ENCODE results near the gene DNAH9. TPM values are rescaled to one million over a fixed set of nuclear protein-coding genes. Genes with fewer than 3 reads are reported as not detected.

Gene DNAH9
- total RNA-seq, 1 donor = under 0.01 TPM

DNA sequence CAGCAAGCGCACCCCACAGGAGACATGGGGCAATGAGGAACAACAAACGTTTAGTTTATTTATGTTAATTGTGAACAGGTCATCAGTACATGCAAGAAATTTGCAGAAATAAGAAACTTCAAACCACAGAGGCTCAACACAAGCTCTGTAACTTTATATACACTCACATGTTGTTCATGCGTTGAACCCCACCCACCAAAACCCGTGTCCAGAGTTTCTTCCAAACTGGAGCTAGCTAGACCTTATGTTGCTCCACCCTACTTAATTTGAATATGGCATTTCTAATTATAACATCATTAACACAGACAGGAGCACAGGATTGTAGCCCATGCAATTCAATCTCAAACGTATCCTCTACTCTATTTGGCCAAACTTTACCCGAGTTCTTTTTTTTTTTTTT, 206.9 kb downstream of the DNAH9 start:
- Histone ChIP-seq H3K9me3 (ENCODE audit: low read depth, low read length) (no peaks in the 10 kb centered on the region), H3K27me3 (ENCODE audit: insufficient read depth, low read length) (no peaks in the 10 kb centered on the region), H3K4me1 (ENCODE audit: insufficient read depth, low read length) (no peaks in the 10 kb centered on the region), H3K4me3 (ENCODE audit: low read length) (no peak overlapping the region)

DNA sequence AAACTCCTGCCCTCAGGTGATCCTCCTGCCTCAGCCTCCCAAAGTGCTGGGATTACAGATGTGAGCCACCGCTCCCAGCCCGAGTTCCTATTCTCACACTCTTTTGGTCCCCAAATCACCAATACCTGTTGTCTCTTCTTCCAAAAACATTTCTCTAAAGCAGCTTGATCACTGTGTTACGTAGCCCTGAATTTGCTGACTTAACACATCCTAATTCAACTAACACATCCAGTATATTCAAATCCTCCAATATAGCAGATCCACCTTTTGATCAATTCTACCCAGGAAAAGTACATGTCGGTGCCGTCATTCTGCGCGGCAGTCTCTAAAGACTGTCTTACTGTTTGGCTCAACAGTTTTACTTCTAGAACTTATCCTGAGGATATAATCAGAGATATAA, 207.7 kb downstream of the DNAH9 start:
- H3K9me3 ChIP-seq (ENCODE audit: low read depth, low read length) = no peaks in the 10 kb centered on the region
- H3K4me1 ChIP-seq (ENCODE audit: insufficient read depth, low read length) = no peaks in the 10 kb centered on the region
- H3K27me3 ChIP-seq (ENCODE audit: insufficient read depth, low read length) = no peaks in the 10 kb centered on the region
- H3K4me3 ChIP-seq (ENCODE audit: low read length) = no peak overlapping the region

GRCh38 chr17:11807606-11808005, 209.3 kb downstream of the DNAH9 start:
- H3K27me3 ChIP-seq (ENCODE audit: insufficient read depth, low read length) = no peaks in the 10 kb centered on the region
- H3K4me3 ChIP-seq (ENCODE audit: low read length) = no peak overlapping the region
- no peaks in the 10 kb centered on the region for H3K4me1 ChIP-seq (ENCODE audit: insufficient read depth, low read length)
- no peaks in the 10 kb centered on the region for H3K9me3 ChIP-seq (ENCODE audit: low read depth, low read length)

- Histone ChIP-seq H3K4me1 (ENCODE audit: insufficient read depth, low read length) (no peaks in the 10 kb centered on the region), H3K9me3 (ENCODE audit: low read depth, low read length) (no peaks in the 10 kb centered on the region), H3K27me3 (ENCODE audit: insufficient read depth, low read length) (no peaks in the 10 kb centered on the region), H3K4me3 (ENCODE audit: low read length) (no peak overlapping the region)
Measured at GRCh38 chr17:11813278-11813677, 215.0 kb downstream of the DNAH9 start.

DNA sequence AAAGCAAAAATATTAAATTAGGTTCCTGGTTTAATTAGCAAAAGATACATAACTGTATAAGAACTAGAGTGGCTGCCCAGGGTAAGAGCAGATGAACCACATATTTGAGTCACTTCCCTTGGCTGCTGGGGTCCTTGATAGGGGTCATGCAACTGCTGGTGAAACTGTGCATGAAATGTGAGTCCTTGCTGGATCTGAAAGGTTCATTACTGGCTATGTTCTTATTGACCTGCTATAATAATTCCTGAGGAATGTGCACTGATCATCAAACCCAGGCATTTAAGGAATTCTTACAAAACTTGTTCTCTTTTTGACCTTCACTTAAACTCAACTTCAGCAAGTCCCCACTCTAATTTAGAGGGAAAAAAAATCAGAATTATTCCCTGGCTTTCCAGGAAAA, 215.6 kb downstream of the DNAH9 start:
- Histone ChIP-seq H3K9me3 (ENCODE audit: low read depth, low read length) (no peaks in the 10 kb centered on the region), H3K27me3 (ENCODE audit: insufficient read depth, low read length) (no peaks in the 10 kb centered on the region), H3K4me1 (ENCODE audit: insufficient read depth, low read length) (no peaks in the 10 kb centered on the region), H3K4me3 (ENCODE audit: low read length) (no peak overlapping the region)

- H3K27me3 ChIP-seq (ENCODE audit: insufficient read depth, low read length) = no peaks in the 10 kb centered on the region
- no peaks in the 10 kb centered on the region for H3K4me1 ChIP-seq (ENCODE audit: insufficient read depth, low read length)
- no peak overlapping the region for H3K4me3 ChIP-seq (ENCODE audit: low read length)
- no peaks in the 10 kb centered on the region for H3K9me3 ChIP-seq (ENCODE audit: low read depth, low read length)
Measured at GRCh38 chr17:11814655-11815262, 216.5 kb downstream of the DNAH9 start.

DNA sequence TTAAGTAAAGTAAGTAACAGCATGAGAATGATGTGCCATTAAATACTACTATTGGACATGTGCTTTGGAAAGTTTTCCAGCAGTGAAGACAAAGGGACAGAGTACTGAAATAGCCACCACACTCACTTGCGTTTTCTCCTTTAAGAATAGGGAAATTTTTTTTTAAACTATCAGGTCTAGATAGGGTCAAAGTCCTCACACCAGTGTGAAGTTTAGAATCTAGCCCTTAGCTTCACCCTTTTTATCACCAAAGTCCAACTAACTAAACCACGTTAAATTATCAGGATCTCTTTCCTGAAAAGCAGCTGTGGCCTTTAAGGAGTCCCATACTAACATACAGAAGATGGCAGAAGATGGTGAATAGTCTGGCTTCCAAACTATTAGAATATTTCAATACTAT, 218.1 kb downstream of the DNAH9 start:
- no peak overlapping the region for H3K4me3 ChIP-seq (ENCODE audit: low read length)
- no peaks in the 10 kb centered on the region for H3K27me3 ChIP-seq (ENCODE audit: insufficient read depth, low read length)
- H3K4me1 ChIP-seq (ENCODE audit: insufficient read depth, low read length) = no peaks in the 10 kb centered on the region
- H3K9me3 ChIP-seq (ENCODE audit: low read depth, low read length) = no peaks in the 10 kb centered on the region

DNA sequence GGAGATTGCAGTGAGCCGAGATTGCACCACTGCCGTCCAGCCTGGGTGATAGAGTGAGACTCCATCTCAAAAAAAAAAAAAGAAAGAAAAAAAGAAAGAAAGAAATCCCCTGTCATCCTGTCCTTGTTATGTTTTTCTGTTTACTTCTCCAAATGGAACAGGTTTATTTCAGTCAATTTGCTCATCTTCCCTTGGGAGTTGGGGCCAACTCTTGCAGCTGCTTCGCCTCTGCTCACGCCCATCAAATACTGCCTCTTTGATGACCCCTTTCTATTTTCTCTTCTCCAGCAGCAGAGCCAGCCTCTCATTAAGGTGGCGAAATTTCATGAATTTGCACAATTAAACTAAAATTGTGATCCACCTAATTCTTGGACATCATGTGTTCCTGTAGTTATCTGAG, 225.6 kb downstream of the DNAH9 start:
- Histone ChIP-seq H3K27me3 (ENCODE audit: insufficient read depth, low read length) (no peaks in the 10 kb centered on the region), H3K4me3 (ENCODE audit: low read length) (no peak overlapping the region), H3K4me1 (ENCODE audit: insufficient read depth, low read length) (no peaks in the 10 kb centered on the region), H3K9me3 (ENCODE audit: low read depth, low read length) (no peaks in the 10 kb centered on the region)

GRCh38 chr17:11825572-11826209, 227.4 kb downstream of the DNAH9 start:
- no peaks in the 10 kb centered on the region for H3K9me3 ChIP-seq (ENCODE audit: low read depth, low read length)
- no peaks in the 10 kb centered on the region for H3K4me1 ChIP-seq (ENCODE audit: insufficient read depth, low read length)
- no peak overlapping the region for H3K4me3 ChIP-seq (ENCODE audit: low read length)
- H3K27me3 ChIP-seq (ENCODE audit: insufficient read depth, low read length) = no peaks in the 10 kb centered on the region

DNA sequence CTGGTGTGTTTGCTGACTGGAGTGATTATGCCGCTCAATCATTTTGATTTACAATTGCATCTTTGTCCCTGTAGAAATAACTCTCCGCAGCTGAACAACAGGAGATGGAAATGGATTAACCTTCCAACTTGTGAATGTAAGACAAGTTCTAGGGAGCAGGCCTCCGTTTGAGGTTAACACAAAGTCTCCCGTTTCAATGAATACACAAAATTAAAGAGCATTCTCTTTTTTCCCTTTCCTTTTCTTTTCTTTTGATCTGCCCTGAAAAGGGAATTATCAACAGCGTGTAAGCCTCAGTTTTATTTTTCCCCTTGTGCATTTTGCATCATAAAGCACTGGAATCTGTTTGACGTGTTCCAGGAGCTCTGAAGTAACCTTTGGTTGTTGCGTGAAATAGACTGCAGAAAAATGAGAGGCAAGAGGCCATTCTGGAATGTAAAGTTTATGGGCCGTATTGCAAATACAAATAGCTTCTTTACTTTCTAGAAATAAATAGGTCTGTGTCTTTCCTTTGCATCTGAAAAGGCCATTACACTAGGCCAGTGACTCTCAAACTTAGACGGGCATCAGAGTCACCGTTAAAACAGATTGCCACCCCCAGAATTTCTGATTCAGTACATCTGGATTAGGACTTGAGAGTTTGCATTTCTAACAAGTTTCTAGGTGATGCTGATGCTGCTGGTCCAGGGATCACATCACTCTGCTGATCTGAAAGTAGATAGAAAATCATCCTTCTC, 234.3 kb downstream of the DNAH9 start:
- Histone ChIP-seq H3K4me3 (ENCODE audit: low read length) (no peak overlapping the region), H3K9me3 (ENCODE audit: low read depth, low read length) (no peaks in the 10 kb centered on the region), H3K4me1 (ENCODE audit: insufficient read depth, low read length) (no peaks in the 10 kb centered on the region), H3K27me3 (ENCODE audit: insufficient read depth, low read length) (no peaks in the 10 kb centered on the region)

DNA sequence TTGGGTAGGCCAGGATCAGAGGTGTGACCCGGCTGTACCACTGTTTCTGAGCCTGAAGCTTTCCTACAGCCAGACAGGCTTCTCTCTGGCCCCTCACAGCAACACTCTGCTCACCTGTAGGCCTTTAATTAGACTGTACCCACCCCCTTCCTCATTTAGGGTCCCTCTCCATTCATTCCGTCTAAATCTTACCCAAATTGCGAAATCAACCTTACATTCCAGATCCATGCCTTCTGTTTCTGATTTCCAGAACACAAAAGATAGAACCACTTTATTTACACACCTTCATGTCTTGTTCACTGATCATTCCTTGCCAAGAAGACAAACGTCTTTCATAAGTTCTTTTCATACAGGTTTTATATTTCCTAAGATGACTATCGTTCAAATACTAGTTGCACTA, 238.2 kb downstream of the DNAH9 start:
- Histone ChIP-seq H3K4me3 (ENCODE audit: low read length) (no peak overlapping the region), H3K4me1 (ENCODE audit: insufficient read depth, low read length) (no peaks in the 10 kb centered on the region), H3K9me3 (ENCODE audit: low read depth, low read length) (no peaks in the 10 kb centered on the region), H3K27me3 (ENCODE audit: insufficient read depth, low read length) (no peaks in the 10 kb centered on the region)

DNA sequence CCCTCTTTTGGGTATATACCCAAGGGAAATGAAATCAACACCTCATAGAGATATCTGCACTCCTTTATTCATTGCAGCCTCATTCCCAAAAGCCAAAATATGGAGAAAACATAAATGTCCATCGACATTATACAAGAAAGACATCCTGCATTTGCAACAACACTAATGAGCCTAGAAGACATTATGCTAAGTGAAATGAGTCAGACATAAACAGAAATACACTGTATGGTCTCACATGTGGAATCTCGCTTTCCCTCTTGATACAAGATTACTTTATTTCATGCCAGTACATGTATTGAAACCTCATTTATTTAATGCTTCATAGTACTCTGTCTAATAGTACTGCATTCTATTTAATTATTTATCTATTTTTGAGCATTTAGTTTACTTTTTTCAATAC, 241.8 kb downstream of the DNAH9 start:
- Histone ChIP-seq H3K9me3 (ENCODE audit: low read depth, low read length) (no peaks in the 10 kb centered on the region), H3K27me3 (ENCODE audit: insufficient read depth, low read length) (no peaks in the 10 kb centered on the region), H3K4me1 (ENCODE audit: insufficient read depth, low read length) (no peaks in the 10 kb centered on the region), H3K4me3 (ENCODE audit: low read length) (no peak overlapping the region)

GRCh38 chr17:11840831-11841230, 242.6 kb downstream of the DNAH9 start:
- no peaks in the 10 kb centered on the region for H3K27me3 ChIP-seq (ENCODE audit: insufficient read depth, low read length)
- H3K4me1 ChIP-seq (ENCODE audit: insufficient read depth, low read length) = no peaks in the 10 kb centered on the region
- no peaks in the 10 kb centered on the region for H3K9me3 ChIP-seq (ENCODE audit: low read depth, low read length)
- H3K4me3 ChIP-seq (ENCODE audit: low read length) = no peak overlapping the region

DNA sequence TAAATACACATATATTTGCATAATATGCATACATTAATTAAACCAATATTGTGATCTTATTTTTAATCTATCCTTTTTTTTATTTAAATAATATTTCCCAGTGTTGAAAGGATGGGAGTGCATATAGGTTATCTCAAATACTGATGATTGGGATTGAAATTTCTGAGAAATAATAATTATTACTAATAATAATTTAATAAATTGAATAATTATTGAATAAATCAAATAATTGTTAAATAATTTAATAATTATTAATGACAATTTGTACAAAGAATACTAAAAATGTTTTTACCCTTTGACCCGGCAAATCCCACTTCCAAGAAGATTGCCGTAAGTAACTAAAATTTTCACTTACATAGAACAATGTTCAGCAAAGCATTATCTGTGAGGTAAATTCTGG, 250.1 kb downstream of the DNAH9 start:
- H3K4me3 ChIP-seq (ENCODE audit: low read length) = no peak overlapping the region
- H3K4me1 ChIP-seq (ENCODE audit: insufficient read depth, low read length) = no peaks in the 10 kb centered on the region
- no peaks in the 10 kb centered on the region for H3K9me3 ChIP-seq (ENCODE audit: low read depth, low read length)
- H3K27me3 ChIP-seq (ENCODE audit: insufficient read depth, low read length) = no peaks in the 10 kb centered on the region

DNA sequence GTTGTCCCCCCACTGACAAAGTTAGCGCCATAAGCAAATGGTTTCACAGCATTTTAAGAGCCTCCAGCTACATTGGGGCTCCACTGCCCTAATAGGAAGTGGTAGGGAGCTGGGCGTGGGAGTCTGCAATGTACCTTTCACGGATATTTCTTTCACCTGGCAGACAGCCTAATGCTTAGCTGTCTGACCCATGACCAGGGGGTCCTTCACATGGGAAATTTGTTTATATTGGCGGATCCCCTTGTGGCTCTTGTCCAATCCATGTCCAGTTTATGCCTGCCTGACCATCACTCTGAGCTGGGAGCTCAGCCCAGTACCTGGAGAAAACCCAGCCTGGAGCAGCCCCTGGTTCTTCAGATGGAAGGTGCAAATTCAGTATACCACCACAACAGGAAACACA, 254.0 kb downstream of the DNAH9 start:
- Histone ChIP-seq H3K4me3 (ENCODE audit: low read length) (no peak overlapping the region), H3K9me3 (ENCODE audit: low read depth, low read length) (no peaks in the 10 kb centered on the region), H3K27me3 (ENCODE audit: insufficient read depth, low read length) (no peaks in the 10 kb centered on the region), H3K4me1 (ENCODE audit: insufficient read depth, low read length) (no peaks in the 10 kb centered on the region)

DNA sequence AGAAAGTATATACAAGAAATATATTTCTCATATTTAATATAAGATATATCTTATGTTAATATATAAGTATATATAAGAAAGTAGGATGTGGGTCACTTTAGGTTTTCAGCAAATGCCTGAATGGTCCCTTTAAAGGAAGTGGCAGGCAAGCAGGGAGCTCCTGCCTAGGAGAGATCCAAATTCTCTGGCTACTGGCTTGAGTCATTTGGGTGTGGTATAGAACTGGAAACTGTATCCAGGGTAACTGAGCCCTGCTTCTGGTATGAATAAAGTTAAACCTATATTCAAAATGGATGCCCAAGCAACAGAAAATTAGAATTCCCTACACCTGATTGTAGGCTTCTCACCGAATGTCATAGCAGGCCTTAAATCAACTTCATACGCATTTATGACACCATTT, 254.6 kb downstream of the DNAH9 start:
- H3K9me3 ChIP-seq (ENCODE audit: low read depth, low read length) = no peaks in the 10 kb centered on the region
- no peaks in the 10 kb centered on the region for H3K27me3 ChIP-seq (ENCODE audit: insufficient read depth, low read length)
- H3K4me3 ChIP-seq (ENCODE audit: low read length) = no peak overlapping the region
- H3K4me1 ChIP-seq (ENCODE audit: insufficient read depth, low read length) = no peaks in the 10 kb centered on the region
